NCI-H774 (cell line): Measurements from ENCODE around the gene PCNT.
"Not testable (repeated sequence)": the region's sequence is repeated elsewhere in the genome, so short reads cannot be mapped to it uniquely, and the experiment has no call there.

ENCODE experiments used
- DNase-seq: peaks from one replicate; lab custom pipeline; 2025; lab: John Stamatoyannopoulos, UW

PCNT gene

GRCh38 chr21:46304955-46305354, 19.0 kb upstream of the PCNT start:
- DNase-seq = no peak

- DNase-seq = no peak
These were observed 16.3 kb upstream of the PCNT start for GRCh38 chr21:46307625-46308024.

GRCh38 chr21:46308431-46308830, 15.5 kb upstream of the PCNT start:
- no peak for DNase-seq

GRCh38 chr21:46310260-46310659, 13.7 kb upstream of the PCNT start:
- DNase-seq = not testable (repeated sequence)

- no peak for DNase-seq
These were observed 12.4 kb upstream of the PCNT start for GRCh38 chr21:46311568-46311967.

GRCh38 chr21:46312949-46313348, 11.0 kb upstream of the PCNT start:
- DNase-seq = no peak

GRCh38 chr21:46314441-46315020, 9.4 kb upstream of the PCNT start:
- DNase-seq = no peak

GRCh38 chr21:46316708-46317324, 7.1 kb upstream of the PCNT start:
- no peak for DNase-seq

- DNase-seq = peak; percentile 38
These were observed 6.1 kb upstream of the PCNT start for GRCh38 chr21:46317710-46318463.

GRCh38 chr21:46318464-46318845, 5.5 kb upstream of the PCNT start:
- no peak for DNase-seq

GRCh38 chr21:46319186-46319585, 4.8 kb upstream of the PCNT start:
- DNase-seq = no peak

GRCh38 chr21:46320331-46320801, 3.6 kb upstream of the PCNT start:
- no peak for DNase-seq

GRCh38 chr21:46322351-46323226, 1.4 kb upstream of the PCNT start:
- no peak for DNase-seq

GRCh38 chr21:46323227-46323709, 688 bp upstream of the PCNT start:
- DNase-seq = no peak

GRCh38 chr21:46324390-46325072, 575 bp downstream of the PCNT start:
- DNase-seq = peak; percentile 42

- peak; percentile 2 for DNase-seq
These were observed 1.3 kb downstream of the PCNT start for GRCh38 chr21:46325073-46325912.

GRCh38 chr21:46326110-46326703, 2.3 kb downstream of the PCNT start:
- no peak for DNase-seq

- no peak for DNase-seq
These were observed 3.8 kb downstream of the PCNT start for GRCh38 chr21:46327711-46328110.

- DNase-seq = no peak
These were observed 4.2 kb downstream of the PCNT start for GRCh38 chr21:46328151-46328550.

GRCh38 chr21:46329796-46330195, 5.8 kb downstream of the PCNT start:
- DNase-seq = no peak
